HG03439 (cell line): ENCODE data around the gene ZNF436.
A peak's percentile ranks its signal among the peaks of the same experiment; 100 is the strongest.

Experiments used
- ATAC-seq: cut with Tn5 transposase; IDR thresholded peaks from one replicate; pipeline ENCODE4 v1.9.1; 2021; ENCODE audit warnings: mild to moderate bottlenecking, moderate library complexity; ENCODE audit not compliant: unreplicated experiment

ZNF436 gene

GRCh38 chr1:23367791-23368561 is 1.7 kb downstream of the ZNF436 start:
- ATAC-seq: peak; percentile 94

- no peak for ATAC-seq
Measured at GRCh38 chr1:23367451-23367790, 2.2 kb downstream of the ZNF436 start.

GRCh38 chr1:23366598-23366997 is 3.0 kb downstream of the ZNF436 start:
- no peak for ATAC-seq

- ATAC-seq: no peak
Measured at GRCh38 chr1:23366146-23366545, 3.5 kb downstream of the ZNF436 start.

GRCh38 chr1:23362218-23362713 is 7.4 kb downstream of the ZNF436 start:
- no peak for ATAC-seq

GRCh38 chr1:23358310-23358875 is 11.2 kb downstream of the ZNF436 start:
- ATAC-seq: no peak

- no peak for ATAC-seq
Measured at GRCh38 chr1:23357138-23357908, 12.3 kb downstream of the ZNF436 start.

GRCh38 chr1:23356471-23357137 is 13.0 kb downstream of the ZNF436 start:
- no peak for ATAC-seq

- ATAC-seq: no peak
Measured at GRCh38 chr1:23354245-23354644, 15.4 kb downstream of the ZNF436 start.

GRCh38 chr1:23352096-23352695 is 17.4 kb downstream of the ZNF436 start:
- ATAC-seq: no peak

- ATAC-seq: no peak
Measured at GRCh38 chr1:23345920-23346319, 23.7 kb downstream of the ZNF436 start.

- ATAC-seq: peak; percentile 7
Measured at GRCh38 chr1:23344987-23345472, 24.6 kb downstream of the ZNF436 start.

- peak; percentile 93 for ATAC-seq
Measured at GRCh38 chr1:23344111-23344986, 25.3 kb downstream of the ZNF436 start, which contains the start of gene HNRNPR. HNRNPR (minus strand) TSS chr1:23344284; CDS start chr1:23341008, 3,276 bp downstream.

GRCh38 chr1:23343221-23344110 is 26.2 kb downstream of the ZNF436 start:
- peak; percentile 7 for ATAC-seq

GRCh38 chr1:23341931-23342692 is 27.5 kb downstream of the ZNF436 start:
- no peak for ATAC-seq

GRCh38 chr1:23339632-23340031 is 30.0 kb downstream of the ZNF436 start:
- no peak for ATAC-seq

GRCh38 chr1:23337869-23338268 is 31.8 kb downstream of the ZNF436 start:
- ATAC-seq: no peak

- no peak for ATAC-seq
Measured at GRCh38 chr1:23331713-23332112, 37.9 kb downstream of the ZNF436 start.
